Activated CD8-positive, alpha-beta memory T cell treated with anti-CD3 and anti-CD28 coated beads, Interleukin-2, amount 50 U/mL, for 48 hours (primary cell): ENCODE data around the gene ARHGAP45.

Experiments used
- DNase-seq: peaks from one replicate; pipeline ENCODE4 v3.0.0-alpha.2; 2020

ARHGAP45 gene

DNA sequence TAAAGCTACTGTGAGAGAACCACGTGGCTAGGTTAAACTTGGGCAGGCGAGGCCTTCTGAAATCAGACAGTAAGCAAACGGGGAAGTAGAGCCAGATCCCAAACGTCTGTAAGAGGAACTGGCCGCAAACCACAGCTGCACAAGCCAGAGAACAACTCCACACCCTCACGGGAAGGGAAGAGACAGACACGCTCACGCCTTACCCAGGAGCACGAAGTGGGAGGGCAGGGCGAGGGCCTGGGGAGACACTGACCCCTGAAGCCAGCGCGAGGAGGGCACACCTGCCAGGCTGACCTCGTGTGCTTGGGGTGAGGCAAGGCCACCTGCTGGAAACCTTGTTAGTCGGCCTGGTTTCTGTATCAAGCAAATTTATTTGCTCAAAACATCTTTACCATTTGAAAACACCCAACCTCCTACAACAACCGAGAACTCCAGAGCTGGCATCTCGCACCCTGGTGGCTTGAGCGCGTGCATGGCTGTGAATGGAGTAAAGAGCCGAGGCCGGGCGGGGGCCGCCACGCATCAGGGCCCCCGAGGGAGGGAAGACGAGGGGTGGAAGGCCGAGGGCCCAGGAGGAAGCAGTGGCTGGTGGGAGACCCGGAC, 20.9 kb downstream of the ARHGAP45 start:
- no peak for DNase-seq

DNA sequence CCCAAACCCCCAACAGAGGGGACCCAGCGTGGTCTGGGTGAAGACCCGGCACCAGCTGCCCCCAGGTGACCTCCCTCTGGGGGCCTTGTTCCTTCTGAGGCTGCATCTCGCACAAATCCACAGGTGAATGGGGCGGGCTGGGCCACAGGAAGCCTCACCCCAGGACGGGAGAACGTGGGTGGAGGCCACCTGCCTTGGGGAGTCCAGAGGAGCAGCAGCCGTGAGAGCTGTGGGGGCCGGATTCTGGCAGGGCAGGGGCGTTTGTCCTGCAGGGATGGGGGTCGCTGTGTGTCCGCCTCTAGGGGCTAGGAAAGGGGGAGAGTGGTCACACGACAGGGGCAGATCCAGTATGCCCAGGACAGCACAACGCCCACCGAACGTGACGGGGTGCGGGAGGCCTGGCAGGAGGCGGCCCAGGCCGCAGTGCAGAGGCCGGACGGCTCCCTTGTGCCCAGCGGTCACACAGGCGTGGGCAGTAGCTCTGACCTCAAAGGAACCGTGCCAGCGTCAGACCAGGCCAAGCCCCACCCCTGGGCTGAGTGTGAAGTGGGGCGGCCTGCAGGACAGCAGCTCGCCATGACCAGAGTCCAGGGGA, 21.5 kb downstream of the ARHGAP45 start:
- DNase-seq = no peak

DNA sequence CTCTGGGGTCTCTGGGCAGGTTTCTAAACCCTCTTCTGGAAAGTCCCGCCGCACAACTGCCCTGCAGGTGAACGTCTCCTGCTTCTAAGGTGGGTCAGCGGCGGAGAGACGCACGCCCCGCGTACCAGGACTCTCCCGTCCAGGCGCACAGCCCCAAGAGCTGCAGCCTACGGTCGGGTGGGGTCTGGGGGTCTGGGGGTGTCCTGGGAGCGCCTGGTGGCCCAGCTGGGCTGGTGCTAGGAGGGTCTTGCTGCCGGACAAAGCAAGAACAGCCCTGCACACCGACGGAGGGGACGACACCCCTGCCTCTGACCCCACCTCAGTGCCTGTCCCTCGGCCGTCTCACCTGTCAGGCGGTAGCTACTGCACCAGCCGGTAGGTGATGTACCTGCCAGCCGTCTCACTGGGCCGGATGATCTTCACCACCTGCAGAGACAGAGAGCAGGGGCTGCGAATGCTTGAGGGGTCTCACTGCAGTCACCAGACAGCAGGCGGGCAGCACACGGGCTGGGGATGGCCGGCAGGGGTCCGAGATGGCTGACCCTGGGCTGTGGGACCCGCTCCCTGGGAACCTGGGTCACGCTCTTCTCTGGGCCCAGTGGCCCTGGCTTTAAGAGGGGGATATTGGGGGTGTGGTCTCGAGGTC, 22.3 kb downstream of the ARHGAP45 start:
- no peak for DNase-seq

DNA sequence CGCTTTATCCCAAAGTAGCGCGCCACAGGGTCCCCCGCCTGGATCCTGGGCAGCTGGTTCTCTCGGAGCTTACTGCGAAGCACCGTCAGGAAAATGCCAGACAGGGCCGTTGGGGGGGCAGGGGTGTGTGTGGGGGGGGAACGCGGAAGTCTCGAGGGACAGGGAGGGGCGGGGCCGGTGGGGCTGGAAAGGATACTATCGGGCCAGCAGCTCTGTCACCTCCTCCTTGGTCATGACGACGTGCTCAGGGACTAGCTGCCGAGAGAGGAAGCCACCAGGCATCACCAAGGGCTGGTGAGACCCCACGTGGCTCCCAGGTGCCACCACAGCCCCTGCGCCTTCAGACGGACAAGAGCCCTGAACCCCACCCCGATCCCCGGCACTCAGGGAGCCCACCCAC, 22.9 kb downstream of the ARHGAP45 start:
- DNase-seq = no peak

- DNase-seq = no peak
Observed at GRCh38 chr19:1090731-1091543, 24.0 kb downstream of the ARHGAP45 start.

GRCh38 chr19:1091544-1092175, 24.7 kb downstream of the ARHGAP45 start:
- no peak for DNase-seq

DNA sequence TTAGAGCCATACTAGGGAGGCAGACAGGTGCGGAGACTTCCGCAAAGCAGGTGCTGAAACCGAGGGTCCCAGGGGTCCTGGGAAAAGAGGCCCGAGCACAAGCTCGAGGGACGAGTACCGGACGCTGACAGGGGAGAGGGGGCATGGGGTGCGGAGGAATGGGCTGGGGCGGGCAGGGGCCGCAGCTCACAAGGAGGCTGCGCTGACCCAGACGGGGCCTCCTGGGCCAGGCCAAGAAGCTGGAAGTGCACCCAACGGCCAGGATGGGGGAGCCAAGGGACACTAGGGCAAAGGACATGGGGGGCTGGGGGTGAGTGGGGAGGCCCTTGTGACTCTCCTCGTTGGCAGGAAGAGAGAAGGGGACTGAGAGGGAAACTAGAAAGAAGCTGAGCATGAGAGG, 26.4 kb downstream of the ARHGAP45 start:
- no peak for DNase-seq

DNA sequence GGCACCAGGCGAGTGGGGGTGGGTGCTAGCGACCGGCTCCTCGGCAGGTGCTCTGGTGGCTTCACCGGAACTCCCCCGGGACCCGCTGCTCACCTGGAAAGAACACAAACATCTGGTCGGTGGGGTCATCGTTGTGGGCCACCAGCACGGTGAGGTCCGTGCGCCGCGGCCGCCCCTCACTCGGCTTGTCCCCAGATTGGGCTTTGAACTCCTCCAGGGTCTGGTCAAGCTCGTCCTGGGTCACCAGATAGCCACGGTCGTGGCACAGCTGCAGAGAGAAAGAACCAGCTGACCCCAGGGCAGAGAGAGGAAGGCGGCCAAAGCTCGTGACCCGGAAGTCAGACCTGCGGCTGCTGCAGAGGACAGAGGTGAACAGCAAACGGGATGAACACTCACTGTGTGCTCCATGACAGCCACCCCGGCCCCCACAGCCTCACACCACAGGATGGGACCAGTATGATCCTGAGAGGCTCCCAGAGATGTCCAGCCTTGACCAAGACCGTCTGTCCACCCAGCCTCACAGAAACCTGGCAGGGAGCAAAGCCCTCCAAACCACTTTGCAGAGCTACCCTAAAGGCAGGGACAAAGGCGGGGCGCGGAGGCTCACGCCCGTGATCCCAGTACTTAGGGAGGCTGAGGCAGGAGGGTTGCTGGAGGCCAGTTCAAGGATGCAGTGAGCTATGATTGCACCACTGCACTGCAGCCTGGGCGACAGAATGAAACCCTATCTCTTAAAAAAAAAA, 27.0 kb downstream of the ARHGAP45 start:
- DNase-seq = no peak

DNA sequence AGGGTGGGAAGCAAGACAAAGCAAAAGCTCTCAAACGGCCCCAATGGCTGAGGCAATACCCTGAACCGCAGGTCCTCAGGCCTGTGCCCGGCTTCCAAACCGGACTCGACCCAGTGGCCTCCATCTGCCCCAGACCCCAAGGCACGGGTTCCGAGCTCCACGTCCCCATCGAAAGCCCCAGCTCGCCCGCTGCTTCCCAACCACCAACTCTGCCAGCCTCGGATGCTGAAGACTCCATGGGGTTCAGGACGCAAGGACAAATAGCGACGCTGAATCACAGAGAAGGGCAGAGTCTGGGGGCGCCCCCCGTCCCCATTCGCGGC, 27.6 kb downstream of the ARHGAP45 start:
- no peak for DNase-seq

- peak; percentile 100 for DNase-seq
Observed at GRCh38 chr19:1094978-1095701, 28.2 kb downstream of the ARHGAP45 start, which contains the start of gene POLR2E. Gene POLR2E, minus strand, starts transcription at chr19:1095375. Its CDS starts 60 bp downstream, at chr19:1095315.

- no peak for DNase-seq
Observed at GRCh38 chr19:1097810-1098176, 30.8 kb downstream of the ARHGAP45 start.

DNA sequence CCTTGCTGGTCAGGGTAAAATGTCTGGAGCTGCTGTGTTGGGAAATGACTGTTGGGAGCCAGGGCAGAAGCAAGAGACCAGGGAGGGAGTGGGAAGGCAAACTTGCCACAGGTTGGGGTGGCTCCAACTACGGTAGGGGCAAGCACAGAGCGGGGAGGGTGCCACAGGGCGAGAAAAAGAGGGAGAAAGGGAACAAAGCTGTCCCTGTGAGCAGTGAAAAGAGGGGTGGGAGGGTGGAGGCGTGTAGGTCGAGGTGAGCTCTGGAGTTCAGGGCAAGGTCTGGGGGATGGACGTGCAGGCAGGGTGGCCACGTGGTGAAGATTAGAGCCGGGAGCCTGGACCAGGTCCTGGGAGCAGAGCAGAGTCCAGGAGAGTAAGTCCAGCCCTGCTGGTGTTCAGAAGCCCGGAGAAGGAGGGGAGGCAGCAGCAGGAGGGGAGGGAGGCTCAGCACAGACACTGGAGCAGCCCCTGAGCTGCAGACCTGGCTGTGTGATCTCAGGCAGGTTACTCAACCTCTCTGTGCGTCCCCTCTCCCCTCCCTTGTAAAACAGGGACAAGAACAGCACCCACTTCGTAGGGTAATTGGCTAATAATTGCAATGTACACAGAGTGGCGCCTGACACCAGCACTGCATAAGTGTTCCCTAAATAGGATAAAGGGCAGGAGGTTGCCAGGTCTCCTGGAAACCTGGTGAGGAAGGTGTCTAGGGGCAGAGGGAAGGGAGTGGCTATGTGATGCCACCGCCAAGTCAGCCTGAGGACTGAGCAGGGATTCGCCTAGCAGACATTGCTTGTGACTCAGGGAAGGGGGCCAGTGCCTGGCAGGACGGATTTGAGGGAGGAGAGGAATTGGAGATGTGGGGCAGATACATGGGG, 31.4 kb downstream of the ARHGAP45 start:
- DNase-seq = no peak

GRCh38 chr19:1101337-1101698, 34.4 kb downstream of the ARHGAP45 start:
- DNase-seq = no peak

GRCh38 chr19:1102407-1103131, 35.6 kb downstream of the ARHGAP45 start:
- peak; percentile 83 for DNase-seq

- no peak for DNase-seq
Observed at GRCh38 chr19:1103132-1103707, 36.3 kb downstream of the ARHGAP45 start.

DNA sequence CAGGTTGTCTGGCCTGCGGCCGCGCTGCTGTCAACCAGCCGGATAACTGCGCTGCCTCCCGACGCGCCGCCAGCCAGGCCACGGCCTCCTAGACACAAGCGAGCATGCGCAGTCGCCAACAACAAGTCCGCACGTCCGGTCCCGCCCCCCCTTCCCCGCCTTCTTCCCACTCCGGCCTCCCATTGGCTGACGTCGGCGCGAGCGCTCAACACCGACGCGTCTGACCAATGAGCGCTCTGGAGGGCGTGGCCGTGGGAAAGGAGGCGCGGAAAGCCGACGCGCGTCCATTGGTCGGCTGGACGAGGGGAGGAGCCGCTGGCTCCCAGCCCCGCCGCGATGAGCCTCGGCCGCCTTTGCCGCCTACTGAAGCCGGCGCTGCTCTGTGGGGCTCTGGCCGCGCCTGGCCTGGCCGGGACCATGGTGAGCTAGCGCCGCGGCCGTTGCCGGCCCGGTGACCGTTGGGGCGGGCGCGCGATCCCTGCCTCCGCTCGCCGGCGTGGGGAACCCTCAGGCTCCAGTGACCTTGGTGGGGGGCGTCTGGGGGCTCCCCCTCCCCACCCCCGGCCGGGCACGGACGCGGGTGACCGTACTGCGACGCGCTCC, 36.8 kb downstream of the ARHGAP45 start, which contains the start of gene GPX4:
TSS of gene GPX4 (plus strand) at position 287 of the 603 bp plus-strand sequence. CDS start at position 337, 50 bp downstream.
- peak; percentile 98 for DNase-seq

DNA sequence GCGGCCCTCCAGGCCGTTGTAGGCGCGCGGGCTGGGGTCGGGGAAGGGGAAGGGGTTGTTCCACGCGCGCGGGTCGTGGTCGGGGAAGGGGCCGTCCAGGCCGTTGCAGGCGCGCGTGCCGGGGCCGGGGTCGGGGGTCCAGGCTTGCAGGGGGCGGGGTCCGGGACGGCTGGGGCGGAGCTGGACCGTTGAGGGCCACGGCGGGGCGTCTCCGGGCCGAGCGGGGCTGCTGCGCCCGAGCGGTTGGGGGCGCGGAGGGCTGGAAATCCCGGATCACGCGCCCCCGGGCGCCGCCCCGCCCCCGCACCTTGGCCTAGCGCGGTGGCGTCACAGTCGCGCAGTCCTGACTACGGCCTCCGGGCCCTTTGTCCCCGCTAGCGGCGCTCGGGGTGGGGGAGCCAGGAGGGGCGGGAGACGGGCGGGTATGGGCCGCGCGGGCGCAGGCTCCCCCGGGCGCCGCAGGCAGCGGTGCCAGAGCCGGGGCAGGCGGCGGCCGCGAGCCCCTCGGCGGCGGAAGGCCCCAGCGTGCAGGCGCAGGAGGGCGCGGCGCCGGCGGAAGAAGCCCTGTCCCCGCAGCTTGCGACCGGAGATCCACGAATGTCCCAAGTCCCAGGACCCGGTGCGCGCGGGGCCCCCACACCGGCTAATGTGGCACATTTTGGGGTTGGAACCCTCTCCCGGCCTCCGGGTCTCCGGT, 37.5 kb downstream of the ARHGAP45 start:
- DNase-seq = peak; percentile 89
